GM13977 (cell line): ENCODE measurements around the gene SMKR1.

ENCODE experiments used
- DNase-seq: peaks from one replicate; pipeline ENCODE4 v3.0.0; 2012; ENCODE audit warnings: low spot score
- in situ Hi-C: fragments of 300-500 bp; cut with MboI; formaldehyde crosslinking; loops from one replicate; pipeline ENCODE4 v1.12.0; 2022; ENCODE audit warnings: low sequenced_read_pairs, low pct_unique_long_range_greater_than_20kb, mixed read lengths, inconsistent platforms; ENCODE audit not compliant: unreplicated experiment
- TF ChIP-seq, protein P1 (sequence below): IDR thresholded peaks from 2 replicates; pipeline ENCODE4 v1.5.1; 2012; ENCODE audit warnings: mild to moderate bottlenecking, control low read depth; ENCODE audit not compliant: insufficient read depth; ENCODE audit errors: extremely low read depth, missing control alignments

SMKR1 gene

DNA sequence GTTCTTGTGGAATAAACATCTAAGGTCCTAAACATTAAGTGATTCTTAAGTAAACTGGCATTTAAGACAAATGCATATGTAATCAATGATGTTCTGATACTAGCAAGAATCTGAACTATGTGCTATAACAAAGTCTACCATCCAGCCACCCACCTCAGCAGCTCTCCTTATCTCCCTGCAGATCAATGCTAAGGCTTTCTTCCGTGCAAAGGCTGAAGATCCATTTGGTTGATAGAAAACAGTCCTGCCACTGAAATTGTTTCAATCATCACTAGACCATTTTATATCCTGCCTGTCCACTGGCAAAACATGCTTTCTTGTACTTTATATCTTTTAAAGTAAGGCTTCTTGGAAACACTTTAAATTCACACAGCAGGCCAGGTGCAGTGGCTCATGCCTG lies 6.3 kb upstream of the SMKR1 start:
- TF ChIP-seq, protein P1, sequence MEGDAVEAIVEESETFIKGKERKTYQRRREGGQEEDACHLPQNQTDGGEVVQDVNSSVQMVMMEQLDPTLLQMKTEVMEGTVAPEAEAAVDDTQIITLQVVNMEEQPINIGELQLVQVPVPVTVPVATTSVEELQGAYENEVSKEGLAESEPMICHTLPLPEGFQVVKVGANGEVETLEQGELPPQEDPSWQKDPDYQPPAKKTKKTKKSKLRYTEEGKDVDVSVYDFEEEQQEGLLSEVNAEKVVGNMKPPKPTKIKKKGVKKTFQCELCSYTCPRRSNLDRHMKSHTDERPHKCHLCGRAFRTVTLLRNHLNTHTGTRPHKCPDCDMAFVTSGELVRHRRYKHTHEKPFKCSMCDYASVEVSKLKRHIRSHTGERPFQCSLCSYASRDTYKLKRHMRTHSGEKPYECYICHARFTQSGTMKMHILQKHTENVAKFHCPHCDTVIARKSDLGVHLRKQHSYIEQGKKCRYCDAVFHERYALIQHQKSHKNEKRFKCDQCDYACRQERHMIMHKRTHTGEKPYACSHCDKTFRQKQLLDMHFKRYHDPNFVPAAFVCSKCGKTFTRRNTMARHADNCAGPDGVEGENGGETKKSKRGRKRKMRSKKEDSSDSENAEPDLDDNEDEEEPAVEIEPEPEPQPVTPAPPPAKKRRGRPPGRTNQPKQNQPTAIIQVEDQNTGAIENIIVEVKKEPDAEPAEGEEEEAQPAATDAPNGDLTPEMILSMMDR = no peak
- in situ Hi-C loops = no loop called here
- DNase-seq = no peak

DNA sequence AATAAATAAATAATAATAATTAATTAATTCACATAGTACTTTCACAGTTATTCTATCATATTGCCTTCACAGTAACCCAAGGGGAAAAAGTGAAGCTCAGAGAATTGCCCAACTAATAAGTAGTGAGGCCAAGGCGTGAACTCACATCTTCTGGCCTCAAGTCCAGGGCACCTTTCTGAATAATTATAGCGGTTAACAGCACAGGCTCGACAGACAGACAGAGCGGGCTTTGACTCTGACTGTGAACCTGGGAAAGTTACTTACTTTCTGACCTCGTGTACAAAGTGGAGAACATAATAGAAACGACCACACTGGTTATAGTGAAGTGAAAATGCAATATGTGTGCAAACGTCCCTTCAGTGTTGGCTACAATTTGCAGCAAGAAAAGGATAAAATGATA lies 5.7 kb upstream of the SMKR1 start:
- TF ChIP-seq, protein P1 = no peak
- in situ Hi-C loops = no loop called here
- DNase-seq = no peak

DNA sequence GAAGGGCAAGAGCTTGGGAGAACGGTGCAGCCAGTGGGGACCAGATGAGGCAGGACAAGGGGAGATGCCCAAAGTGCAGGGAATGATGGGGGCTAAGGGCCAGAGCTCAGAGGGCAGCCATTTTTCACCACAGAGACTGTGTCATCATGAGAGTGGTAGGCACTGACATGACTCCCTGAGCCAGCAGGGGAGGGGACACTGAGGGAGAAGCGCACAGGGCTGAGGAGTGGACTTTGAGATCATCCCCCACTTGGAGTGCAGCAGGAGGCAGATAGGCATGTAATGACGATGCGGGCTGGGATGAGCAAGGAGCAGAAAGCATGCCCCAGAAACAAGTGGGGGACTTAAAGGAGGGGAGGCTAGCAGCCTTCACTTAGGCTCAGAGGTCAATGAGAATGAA lies 5.2 kb upstream of the SMKR1 start:
- in situ Hi-C loops = no loop called here
- TF ChIP-seq, protein P1 = no peak
- no peak for DNase-seq

DNA sequence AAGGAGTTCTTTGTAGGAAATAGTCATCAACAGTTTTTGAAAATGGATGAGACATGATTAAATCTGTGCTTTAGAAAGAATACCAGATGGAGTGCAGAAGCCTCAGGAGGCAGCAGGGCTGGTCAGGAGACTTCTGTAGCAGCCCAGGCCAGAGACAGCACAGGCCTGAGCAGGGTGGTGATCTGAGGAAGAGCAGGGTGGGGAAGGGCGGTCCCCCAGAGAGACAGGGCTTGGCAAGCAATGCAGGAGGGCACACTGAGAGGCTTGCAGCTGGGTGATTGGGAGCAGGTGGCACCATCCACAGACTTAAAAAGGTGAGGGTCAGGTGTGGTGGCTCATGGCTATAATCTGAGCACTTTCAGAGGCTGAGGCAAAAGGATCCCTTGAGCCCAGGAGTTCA lies 4.3 kb upstream of the SMKR1 start:
- in situ Hi-C loops = no loop called here
- TF ChIP-seq, protein P1 = no peak
- DNase-seq = no peak

DNA sequence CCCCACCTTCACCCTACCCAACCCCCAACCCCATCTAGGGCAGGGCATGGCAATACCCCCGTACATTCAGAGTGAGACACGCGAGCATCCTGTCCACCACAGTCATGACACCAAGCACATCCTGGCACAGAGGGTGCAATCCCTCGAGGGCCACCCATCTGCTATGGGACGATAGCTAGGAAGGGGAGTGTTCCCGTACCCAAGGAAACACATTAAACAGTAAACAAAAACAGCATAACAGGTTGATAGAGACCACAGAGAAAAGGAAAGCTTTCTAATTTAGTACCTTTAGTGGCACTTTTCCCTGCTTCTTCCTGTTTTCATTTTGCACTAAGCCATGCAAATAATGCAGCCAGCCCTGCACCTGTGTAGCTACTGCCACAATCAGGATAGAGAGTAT lies 2.3 kb upstream of the SMKR1 start:
- TF ChIP-seq, protein P1 = no peak
- in situ Hi-C loops = no loop called here
- DNase-seq = peak; percentile 24

DNA sequence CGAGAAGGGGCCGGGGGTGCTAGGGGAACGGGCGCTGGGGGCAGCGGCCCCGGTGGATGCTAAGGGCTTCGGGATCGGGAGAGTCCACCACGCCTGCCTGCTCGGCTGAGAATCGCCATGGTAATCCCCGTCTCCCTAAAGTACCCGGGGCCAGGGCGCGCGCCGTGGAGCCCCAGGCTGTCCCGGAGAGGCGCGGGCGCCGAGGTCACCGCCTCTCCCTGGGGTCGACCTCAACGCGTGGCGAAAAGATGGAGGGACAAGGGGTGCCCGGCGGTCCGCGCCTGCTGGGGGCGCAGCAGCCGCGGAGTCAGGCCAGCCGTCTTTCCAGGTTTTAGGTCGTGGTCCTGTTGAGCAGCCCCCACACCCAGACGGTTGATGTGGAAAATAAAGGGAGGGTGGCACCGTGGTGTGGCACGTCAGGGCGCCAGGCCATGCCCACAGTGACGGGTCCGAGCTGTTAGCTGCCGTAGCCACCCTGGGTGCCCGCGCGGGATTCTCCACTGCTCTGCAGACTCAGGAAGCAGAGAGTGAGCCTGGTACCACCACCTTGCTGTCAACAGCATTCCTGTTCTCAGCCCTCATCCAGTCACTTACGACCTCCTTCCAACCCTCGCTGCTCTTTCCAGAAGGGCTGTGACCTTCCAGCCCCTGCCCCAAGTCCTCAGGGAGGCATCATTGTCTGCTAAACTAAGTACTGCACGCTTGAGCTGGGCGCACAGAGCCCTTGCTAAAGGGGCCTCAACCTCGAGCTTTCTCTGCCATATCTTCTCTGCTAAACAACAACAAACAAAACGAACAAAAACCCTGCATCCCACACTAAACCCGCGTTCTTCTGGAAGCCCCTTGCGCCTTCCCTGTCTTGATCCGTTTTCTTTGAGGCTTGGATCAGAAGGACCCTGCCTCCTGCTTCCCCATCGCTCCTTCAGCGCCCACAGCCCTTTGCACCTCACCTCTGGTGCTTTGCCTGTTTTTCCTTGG lies 666 bp downstream of the SMKR1 start:
- TF ChIP-seq, protein P1 = peak; percentile 24
- no peak for DNase-seq
- in situ Hi-C loops = no loop called here
